22Rv1 (cell line): ENCODE data around the gene ABTB2.

ENCODE experiments used
- H3K27ac ChIP-seq: fragments of 450-650 bp; 2 replicates; pipeline ENCODE4 v1.5.1; 2017
- ZFX ChIP-seq: fragments of 450-650 bp; IDR thresholded peaks from 2 replicates; pipeline ENCODE4 v1.6.1; 2017; ENCODE audit warnings: antibody characterized with exemption, borderline replicate concordance
- TF ChIP-seq, protein P1 (sequence below): fragments of 450-650 bp; IDR thresholded peaks from 2 replicates; pipeline ENCODE4 v1.5.1; 2017; ENCODE audit warnings: mild to moderate bottlenecking

The ABTB2 gene

GRCh38 chr11:34348096-34348495 lies 9.7 kb downstream of the ABTB2 start:
- H3K27ac ChIP-seq: no peak overlapping the region
- TF ChIP-seq, protein P1, sequence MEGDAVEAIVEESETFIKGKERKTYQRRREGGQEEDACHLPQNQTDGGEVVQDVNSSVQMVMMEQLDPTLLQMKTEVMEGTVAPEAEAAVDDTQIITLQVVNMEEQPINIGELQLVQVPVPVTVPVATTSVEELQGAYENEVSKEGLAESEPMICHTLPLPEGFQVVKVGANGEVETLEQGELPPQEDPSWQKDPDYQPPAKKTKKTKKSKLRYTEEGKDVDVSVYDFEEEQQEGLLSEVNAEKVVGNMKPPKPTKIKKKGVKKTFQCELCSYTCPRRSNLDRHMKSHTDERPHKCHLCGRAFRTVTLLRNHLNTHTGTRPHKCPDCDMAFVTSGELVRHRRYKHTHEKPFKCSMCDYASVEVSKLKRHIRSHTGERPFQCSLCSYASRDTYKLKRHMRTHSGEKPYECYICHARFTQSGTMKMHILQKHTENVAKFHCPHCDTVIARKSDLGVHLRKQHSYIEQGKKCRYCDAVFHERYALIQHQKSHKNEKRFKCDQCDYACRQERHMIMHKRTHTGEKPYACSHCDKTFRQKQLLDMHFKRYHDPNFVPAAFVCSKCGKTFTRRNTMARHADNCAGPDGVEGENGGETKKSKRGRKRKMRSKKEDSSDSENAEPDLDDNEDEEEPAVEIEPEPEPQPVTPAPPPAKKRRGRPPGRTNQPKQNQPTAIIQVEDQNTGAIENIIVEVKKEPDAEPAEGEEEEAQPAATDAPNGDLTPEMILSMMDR: no peak
- TF ChIP-seq ZFX: no peak

GRCh38 chr11:34346551-34346950 lies 11.3 kb downstream of the ABTB2 start:
- no peak overlapping the region for H3K27ac ChIP-seq
- no peak for TF ChIP-seq ZFX
- TF ChIP-seq, protein P1: no peak

GRCh38 chr11:34345991-34346480 lies 11.8 kb downstream of the ABTB2 start:
- H3K27ac ChIP-seq: no peak overlapping the region
- no peak for TF ChIP-seq ZFX
- TF ChIP-seq, protein P1: no peak

DNA sequence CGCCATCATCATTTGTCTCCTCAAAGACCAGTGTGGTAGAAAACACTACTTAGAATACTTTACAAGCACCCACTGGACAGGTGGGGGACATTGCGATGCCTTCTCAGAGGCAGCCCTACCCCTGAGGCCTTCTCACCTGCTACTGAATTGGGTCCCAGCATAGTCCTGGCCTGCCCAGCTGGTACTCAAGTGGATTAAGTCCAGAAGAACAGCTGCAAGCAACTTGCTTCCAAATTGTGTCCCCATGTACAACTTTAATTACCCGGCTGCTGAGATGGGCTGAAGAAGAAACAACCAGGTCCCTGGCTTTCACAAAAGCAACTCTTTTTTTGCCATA lies 12.3 kb downstream of the ABTB2 start:
- H3K27ac ChIP-seq: no peak overlapping the region
- TF ChIP-seq, protein P1: no peak
- TF ChIP-seq ZFX: no peak

DNA sequence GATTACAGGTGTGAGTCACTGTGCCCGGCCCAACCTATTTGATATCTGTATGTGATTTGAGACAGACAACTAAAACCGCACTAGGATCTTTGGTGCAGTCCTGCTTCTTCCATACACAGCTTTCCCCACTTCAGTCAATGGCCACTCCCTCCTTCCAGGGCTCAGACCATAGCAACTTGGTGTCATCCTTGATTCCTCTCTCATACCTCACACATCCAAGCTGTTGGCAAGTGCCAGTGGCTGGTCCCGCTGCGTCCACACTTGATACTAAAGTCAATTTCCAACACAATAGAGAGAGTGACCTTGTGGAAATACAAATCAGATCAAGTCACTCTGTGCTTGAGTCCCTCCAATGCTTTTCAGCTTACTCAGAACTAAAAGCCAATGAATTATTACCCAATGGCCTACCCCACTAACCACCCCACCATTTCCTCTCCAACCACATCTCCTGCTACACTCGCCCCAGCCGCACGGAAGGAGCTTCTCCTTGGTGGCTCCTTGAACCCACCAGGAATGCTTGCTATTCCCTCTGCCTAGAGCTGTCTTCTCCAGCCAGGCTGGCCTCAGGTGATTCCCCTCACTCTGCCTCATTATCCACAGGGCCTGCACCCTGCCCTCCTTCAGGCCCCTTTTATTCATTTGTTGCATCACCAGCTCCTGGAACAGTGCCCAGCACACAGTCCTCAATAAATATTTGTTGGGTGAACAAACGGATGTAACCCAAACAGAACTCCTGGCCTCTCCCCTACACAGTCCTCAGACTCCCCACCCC lies 12.9 kb downstream of the ABTB2 start:
- no peak overlapping the region for H3K27ac ChIP-seq
- TF ChIP-seq, protein P1: no peak
- TF ChIP-seq ZFX: no peak

GRCh38 chr11:34344410-34344767 lies 13.4 kb downstream of the ABTB2 start:
- H3K27ac ChIP-seq: no peak overlapping the region
- TF ChIP-seq ZFX: no peak
- TF ChIP-seq, protein P1: no peak

DNA sequence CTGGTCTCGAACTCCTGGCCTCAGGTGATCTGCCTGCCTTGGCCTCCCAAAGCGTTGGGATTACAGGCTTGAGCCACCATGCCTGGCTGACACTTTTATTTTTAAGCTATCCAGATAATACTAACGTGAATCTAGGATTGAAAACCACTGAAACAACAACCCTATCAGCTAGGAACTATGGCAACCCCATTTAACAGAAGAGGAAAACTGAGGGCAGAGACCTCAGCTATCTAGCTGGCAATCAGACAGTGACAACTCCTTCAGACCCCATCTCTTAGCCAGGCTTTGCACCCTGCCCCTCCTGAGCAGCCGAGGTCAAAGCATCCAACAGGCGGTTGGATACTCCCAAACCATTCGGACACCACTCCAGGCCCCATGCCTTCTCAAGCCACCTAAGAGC lies 14.1 kb downstream of the ABTB2 start:
- no peak overlapping the region for H3K27ac ChIP-seq
- TF ChIP-seq, protein P1: no peak
- TF ChIP-seq ZFX: no peak
